Vagina (tissue), 2 donors: ENCODE measurements around the gene KCNN1. TPM values are rescaled to one million over a fixed set of nuclear protein-coding genes. Genes with fewer than 3 reads are reported as not detected.

Experiments
- DNase-seq, 2 donors: peaks; one replicate each; pipeline ENCODE4 v3.0.0-alpha.2; 2017; ENCODE audit errors: extremely low spot score in 2 of 2
- H3K27ac ChIP-seq: fragments of 200-600 bp; sonication (generic); one replicate; pipeline ENCODE4 v1.5.1; 2019
- H3K27me3 ChIP-seq: fragments of 200-600 bp; sonication (generic); one replicate; pipeline ENCODE4 v1.5.1; 2019
- H3K36me3 ChIP-seq, 2 donors: fragments of 200-600 bp; sonication (generic); one replicate each; pipeline ENCODE4 v1.5.1; 2017 to 2019
- H3K4me1 ChIP-seq: fragments of 200-600 bp; sonication (generic); one replicate; pipeline ENCODE4 v1.5.1; 2019
- H3K4me3 ChIP-seq, 2 donors: fragments of 200-600 bp; sonication (generic); 1 replicate in 1 of 2; 2 replicates in 1 of 2; pipeline ENCODE4 v1.5.1; 2016 to 2019
- H3K9me3 ChIP-seq: fragments of 200-600 bp; sonication (generic); one replicate; pipeline ENCODE4 v1.5.1; 2019
- CTCF ChIP-seq, 3 experiments: fragments of 450-650 bp in 2 of 3; fragments of 200-600 bp in 1 of 3; sonication (generic) in 1 of 3; IDR thresholded peaks; one replicate each; pipeline ENCODE4 v1.5.1; 2017 to 2019; ENCODE audit warnings: antibody characterized with exemption in 3 of 3, mild to moderate bottlenecking in 2 of 3, moderate library complexity in 2 of 3
- POLR2A ChIP-seq, 2 donors: fragments of 450-650 bp; IDR thresholded peaks; one replicate each; pipeline ENCODE4 v1.6.1; 2017; ENCODE audit warnings: antibody characterized with exemption in 2 of 2, mild to moderate bottlenecking in 2 of 2, moderate library complexity in 2 of 2
- POLR2AphosphoS5 ChIP-seq, 2 donors: sonication (generic); formaldehyde crosslinking; IDR thresholded peaks; one replicate each; pipeline ENCODE4 v1.9.0; 2017; ENCODE audit warnings: antibody characterized with exemption in 2 of 2, mild to moderate bottlenecking in 2 of 2, low read depth in 1 of 2; ENCODE audit not compliant: insufficient read depth in 1 of 2
- intact Hi-C: fragments of 100-400 bp; cut with DNase I; formaldehyde crosslinking; loops from one replicate; pipeline ENCODE4 v1.15.1; 2023
- total RNA-seq: library from RNA; depleted of rRNA; stranded (reverse); fragments of >200 nt; gene quantifications from one replicate; pipeline ENCODE4 v1.2.3, GENCODE V29; 2016

Gene KCNN1
- total RNA-seq, 1 donor from 2014 or later: 1.5 TPM

DNA sequence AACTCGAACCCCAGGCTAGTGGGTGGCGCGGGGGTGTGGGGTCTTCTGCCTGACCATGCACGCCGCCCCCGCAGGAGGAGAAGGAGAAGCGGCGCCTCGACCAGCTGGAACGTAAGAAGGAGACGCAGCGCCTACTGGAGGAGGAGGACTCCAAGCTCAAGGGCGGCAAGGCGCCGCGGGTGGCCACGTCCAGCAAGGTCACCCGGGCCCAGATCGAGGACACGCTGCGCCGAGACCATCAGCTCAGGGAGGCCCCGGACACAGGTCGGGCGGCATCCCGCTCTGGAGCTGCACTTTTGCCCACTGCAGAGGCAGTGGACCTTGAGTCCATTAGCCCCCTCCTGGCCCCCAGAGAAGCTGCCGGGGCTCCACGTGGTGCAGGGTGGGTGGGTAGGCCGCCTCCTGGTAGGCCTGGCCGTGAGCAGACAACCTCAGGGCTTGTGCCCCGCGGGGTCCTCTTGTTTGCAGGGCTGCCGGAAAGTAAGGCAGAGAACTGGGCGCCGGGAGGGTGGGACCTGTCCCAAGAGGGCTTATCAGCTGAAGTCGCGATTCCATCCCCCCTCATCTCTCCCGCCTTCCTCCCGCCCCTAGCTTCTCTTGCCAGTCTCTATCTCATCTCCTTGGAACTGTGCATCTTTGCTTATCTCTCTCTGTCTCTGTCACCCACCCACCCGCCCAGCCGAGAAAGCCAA, 24.2 kb upstream of the KCNN1 start:
- Histone ChIP-seq H3K27me3 (no peaks in the 10 kb centered on the region), H3K4me1 (peaks cover 9% of the 10 kb centered on the region), H3K9me3 (no peaks in the 10 kb centered on the region), H3K4me3 (no peak overlapping the region), H3K27ac (no peak overlapping the region), H3K36me3 (peaks cover 0 to 16% of the 10 kb centered on the region in 2 donors)
- intact Hi-C loops: loop anchor here (5.0 kb wide), 1 partner anchor 55 kb away; no protein-coding TSS in a partner anchor
- TF ChIP-seq POLR2A (IDR thresholded peaks at IDR 0.05): no peak
- DNase-seq: no peak

DNA sequence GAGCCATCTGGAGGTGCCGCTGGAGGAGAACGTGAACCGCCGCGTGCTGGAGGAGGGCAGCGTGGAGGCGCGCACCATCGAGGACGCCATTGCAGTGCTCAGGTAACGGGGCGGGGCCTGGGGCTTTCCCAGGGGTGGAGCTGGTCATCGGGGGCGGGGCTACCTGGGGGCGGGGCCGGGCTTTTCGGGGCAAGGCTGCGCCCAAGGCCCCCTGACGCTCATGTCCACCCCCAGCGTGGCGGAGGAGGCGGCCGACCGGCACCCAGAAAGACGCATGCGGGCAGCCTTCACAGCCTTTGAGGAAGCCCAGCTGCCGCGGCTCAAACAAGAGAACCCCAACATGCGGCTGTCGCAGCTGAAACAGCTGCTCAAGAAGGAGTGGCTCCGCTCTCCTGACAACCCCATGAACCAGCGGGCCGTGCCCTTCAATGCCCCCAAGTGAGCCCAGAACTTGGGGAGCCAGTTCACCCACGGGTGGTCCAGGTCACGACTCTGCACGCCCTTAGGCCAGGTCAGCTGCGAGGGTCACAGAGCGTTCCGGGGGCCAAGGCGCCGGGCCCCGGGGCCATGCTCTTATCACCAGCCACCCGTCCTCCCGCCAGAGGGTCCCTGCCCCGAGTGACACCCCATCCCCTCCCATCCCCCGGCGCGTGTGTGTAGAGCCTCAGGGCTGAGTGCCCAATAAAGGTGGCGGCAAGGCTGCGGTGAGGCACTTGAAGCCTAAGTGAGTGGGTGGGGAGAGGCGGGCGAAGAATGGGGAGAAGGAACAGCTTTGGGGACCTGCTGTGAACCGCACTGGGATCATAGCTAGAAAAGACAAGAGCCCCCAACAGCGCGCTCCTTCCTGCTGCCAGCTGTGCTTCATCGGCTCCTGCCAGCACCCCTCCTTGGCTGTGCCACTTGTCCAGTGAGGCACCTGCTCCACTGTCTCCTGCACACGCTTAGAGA, 23.4 kb upstream of the KCNN1 start:
- Histone ChIP-seq H3K27ac (no peak overlapping the region), H3K4me1 (peaks cover 12% of the 10 kb centered on the region), H3K27me3 (no peaks in the 10 kb centered on the region), H3K4me3 (no peak overlapping the region), H3K9me3 (no peaks in the 10 kb centered on the region), H3K36me3 (peaks cover 0 to 16% of the 10 kb centered on the region in 2 donors)
- DNase-seq: no peak
- TF ChIP-seq CTCF (IDR thresholded peaks at IDR 0.05) (no peak), POLR2A (IDR thresholded peaks at IDR 0.05) (no peak), POLR2AphosphoS5 (IDR thresholded peaks at IDR 0.05; ENCODE audit: insufficient read depth in 1 of 2, low read depth in 1 of 2) (no peak)
- intact Hi-C loops: loop anchor here (5.0 kb wide), 1 partner anchor 54 kb away; no protein-coding TSS in a partner anchor

DNA sequence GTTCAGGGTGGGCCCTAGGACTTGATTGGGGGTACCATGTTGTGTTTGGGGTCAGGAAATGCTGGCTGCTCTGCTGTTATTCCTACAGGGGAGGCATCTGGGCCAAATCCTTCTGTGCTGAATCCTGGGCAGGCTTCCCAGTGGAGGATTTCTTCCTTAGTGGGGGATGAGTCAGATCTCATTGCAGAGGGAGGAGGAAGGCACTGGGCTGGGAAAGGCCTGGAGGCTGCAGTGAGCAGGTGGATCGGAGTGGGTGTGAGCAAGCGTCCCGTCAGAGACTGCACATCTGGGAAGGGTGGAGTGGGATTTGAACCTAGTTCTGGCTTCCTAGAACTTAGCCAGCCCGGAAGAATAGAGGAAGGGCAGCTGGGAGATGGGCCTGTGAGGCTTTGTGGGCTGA, 22.6 kb upstream of the KCNN1 start:
- H3K27ac ChIP-seq: no peak overlapping the region
- H3K9me3 ChIP-seq: no peaks in the 10 kb centered on the region
- peaks cover 0 to 10% of the 10 kb centered on the region in 2 donors for H3K36me3 ChIP-seq
- no peak for DNase-seq
- H3K27me3 ChIP-seq: no peaks in the 10 kb centered on the region
- H3K4me3 ChIP-seq: no peak overlapping the region
- H3K4me1 ChIP-seq: peaks cover 19% of the 10 kb centered on the region
- intact Hi-C loops: loop anchor here (5.0 kb wide), 1 partner anchor 53 kb away; no protein-coding TSS in a partner anchor
- no peak for TF ChIP-seq POLR2AphosphoS5 (IDR thresholded peaks at IDR 0.05; ENCODE audit: insufficient read depth in 1 of 2, low read depth in 1 of 2)
- TF ChIP-seq POLR2A (IDR thresholded peaks at IDR 0.05): no peak
- TF ChIP-seq CTCF (IDR thresholded peaks at IDR 0.05): no peak

GRCh38 chr19:17946965-17947784, 19.7 kb upstream of the KCNN1 start:
- Histone ChIP-seq H3K27me3 (peaks cover 15% of the 10 kb centered on the region), H3K36me3 (no peaks in the 10 kb centered on the region), H3K4me3 (peak overlapping the region; percentile 56 to 67), H3K27ac (peak overlapping the region; percentile 57), H3K4me1 (peaks cover 46% of the 10 kb centered on the region), H3K9me3 (no peaks in the 10 kb centered on the region)
- intact Hi-C loops: loop anchor here (2.0 kb wide), 1 partner anchor 104 kb away; no protein-coding TSS in a partner anchor
- TF ChIP-seq POLR2A (IDR thresholded peaks at IDR 0.05) (no peak), CTCF (IDR thresholded peaks at IDR 0.05) (no peak), POLR2AphosphoS5 (IDR thresholded peaks at IDR 0.05; ENCODE audit: insufficient read depth in 1 of 2, low read depth in 1 of 2) (no peak)
- DNase-seq: no peak
